Stimulated activated CD4-positive, alpha-beta T cell treated with anti-CD3 and anti-CD28 coated beads, Interleukin-12 subunit alpha, Interleukin-12 subunit beta, amount 100 ng/mL, for 4 hours (primary cell): ENCODE results near the gene WDR37.

Experiments
- DNase-seq: peaks from one replicate; pipeline ENCODE4 v3.0.0-alpha.2; 2020

Gene WDR37

GRCh38 chr10:1130995-1131790 lies 75.0 kb downstream of the WDR37 start:
- DNase-seq, result no peak

GRCh38 chr10:1132584-1132983 lies 76.4 kb downstream of the WDR37 start:
- no peak for DNase-seq

GRCh38 chr10:1133495-1134045 lies 77.4 kb downstream of the WDR37 start:
- no peak for DNase-seq

GRCh38 chr10:1134156-1134555 lies 78.0 kb downstream of the WDR37 start:
- no peak for DNase-seq

GRCh38 chr10:1136268-1136667 lies 80.1 kb downstream of the WDR37 start:
- no peak for DNase-seq

- DNase-seq, result no peak
These were observed 81.4 kb downstream of the WDR37 start for GRCh38 chr10:1137499-1138163.

- DNase-seq, result no peak
These were observed 82.3 kb downstream of the WDR37 start for GRCh38 chr10:1138529-1138928.

- no peak for DNase-seq
These were observed 85.1 kb downstream of the WDR37 start for GRCh38 chr10:1141261-1141660.

- DNase-seq, result no peak
These were observed 85.5 kb downstream of the WDR37 start for GRCh38 chr10:1141701-1142100.

- DNase-seq, result no peak
These were observed 86.4 kb downstream of the WDR37 start for GRCh38 chr10:1142596-1142995.

- DNase-seq, result no peak
These were observed 91.6 kb downstream of the WDR37 start for GRCh38 chr10:1147810-1148209.

- DNase-seq, result no peak
These were observed 92.8 kb downstream of the WDR37 start for GRCh38 chr10:1148855-1149605.

- DNase-seq, result no peak
These were observed 93.8 kb downstream of the WDR37 start for GRCh38 chr10:1149793-1150637.

- no peak for DNase-seq
These were observed 94.4 kb downstream of the WDR37 start for GRCh38 chr10:1150638-1150955.

- no peak for DNase-seq
These were observed 95.2 kb downstream of the WDR37 start for GRCh38 chr10:1151076-1152033.

- DNase-seq, result no peak
These were observed 96.4 kb downstream of the WDR37 start for GRCh38 chr10:1152386-1153250.

GRCh38 chr10:1153251-1153763 lies 97.1 kb downstream of the WDR37 start:
- DNase-seq, result no peak

GRCh38 chr10:1153805-1154351 lies 97.7 kb downstream of the WDR37 start:
- DNase-seq, result no peak

GRCh38 chr10:1154531-1155295 lies 98.5 kb downstream of the WDR37 start:
- DNase-seq, result no peak
